GM21423 (cell line): Measurements from ENCODE around the gene SULT4A1.

Source experiments
- ATAC-seq: cut with Tn5 transposase; IDR thresholded peaks from one replicate; pipeline ENCODE4 v1.9.1; 2021; ENCODE audit warnings: mild to moderate bottlenecking, moderate library complexity; ENCODE audit not compliant: unreplicated experiment

The SULT4A1 gene

GRCh38 chr22:43829904-43830851 lies 32.1 kb downstream of the SULT4A1 start:
- no peak for ATAC-seq

GRCh38 chr22:43828998-43829782 lies 33.1 kb downstream of the SULT4A1 start:
- no peak for ATAC-seq

- ATAC-seq = no peak
Measured at GRCh38 chr22:43828725-43828997, 33.7 kb downstream of the SULT4A1 start.

GRCh38 chr22:43827926-43828724 lies 34.2 kb downstream of the SULT4A1 start:
- no peak for ATAC-seq

GRCh38 chr22:43827003-43827735 lies 35.1 kb downstream of the SULT4A1 start:
- ATAC-seq = no peak

GRCh38 chr22:43826142-43827002 lies 35.9 kb downstream of the SULT4A1 start:
- ATAC-seq = no peak

GRCh38 chr22:43825651-43826050 lies 36.7 kb downstream of the SULT4A1 start:
- ATAC-seq = no peak

GRCh38 chr22:43824724-43825420 lies 37.4 kb downstream of the SULT4A1 start:
- no peak for ATAC-seq

- ATAC-seq = no peak
Measured at GRCh38 chr22:43823911-43824665, 38.2 kb downstream of the SULT4A1 start.

- ATAC-seq = no peak
Measured at GRCh38 chr22:43823353-43823908, 38.9 kb downstream of the SULT4A1 start.

- ATAC-seq = no peak
Measured at GRCh38 chr22:43821606-43822425, 40.5 kb downstream of the SULT4A1 start.

GRCh38 chr22:43820651-43821305 lies 41.5 kb downstream of the SULT4A1 start:
- no peak for ATAC-seq

- no peak for ATAC-seq
Measured at GRCh38 chr22:43819931-43820640, 42.2 kb downstream of the SULT4A1 start.

- ATAC-seq = no peak
Measured at GRCh38 chr22:43819421-43819921, 42.8 kb downstream of the SULT4A1 start.

- no peak for ATAC-seq
Measured at GRCh38 chr22:43818981-43819380, 43.3 kb downstream of the SULT4A1 start.

GRCh38 chr22:43817402-43817801 lies 44.9 kb downstream of the SULT4A1 start:
- ATAC-seq = no peak
